ENCODE measurements around the gene CEACAM3.

GRCh38 chr19:41844601-41845000, 48.2 kb downstream of the CEACAM3 start, which contains the start of gene LYPD4:
- TF ChIP-seq GLIS3 (CRISPR knock-in tag; IDR thresholded peaks at IDR 0.05) (no peak), ZNF565 (CRISPR knock-in tag; conservative IDR thresholded peaks at IDR 0.05; ENCODE audit: low read depth) (no peak), ZNF8 (CRISPR knock-in tag; IDR thresholded peaks at IDR 0.05) (no peak), ZNF70 (CRISPR knock-in tag; IDR thresholded peaks at IDR 0.05) (no peak), POU6F1 (CRISPR knock-in tag; IDR thresholded peaks at IDR 0.05; ENCODE audit: borderline replicate concordance, low read depth) (no peak), CSDC2 (CRISPR knock-in tag; IDR thresholded peaks at IDR 0.05) (no peak), ISL1 (CRISPR knock-in tag; IDR thresholded peaks at IDR 0.05) (no peak), ZFP30 (CRISPR knock-in tag; IDR thresholded peaks at IDR 0.05) (no peak), ARNTL (CRISPR knock-in tag; IDR thresholded peaks at IDR 0.05; ENCODE audit: borderline replicate concordance, low read depth) (no peak)
- TF ChIP-seq, protein P1, sequence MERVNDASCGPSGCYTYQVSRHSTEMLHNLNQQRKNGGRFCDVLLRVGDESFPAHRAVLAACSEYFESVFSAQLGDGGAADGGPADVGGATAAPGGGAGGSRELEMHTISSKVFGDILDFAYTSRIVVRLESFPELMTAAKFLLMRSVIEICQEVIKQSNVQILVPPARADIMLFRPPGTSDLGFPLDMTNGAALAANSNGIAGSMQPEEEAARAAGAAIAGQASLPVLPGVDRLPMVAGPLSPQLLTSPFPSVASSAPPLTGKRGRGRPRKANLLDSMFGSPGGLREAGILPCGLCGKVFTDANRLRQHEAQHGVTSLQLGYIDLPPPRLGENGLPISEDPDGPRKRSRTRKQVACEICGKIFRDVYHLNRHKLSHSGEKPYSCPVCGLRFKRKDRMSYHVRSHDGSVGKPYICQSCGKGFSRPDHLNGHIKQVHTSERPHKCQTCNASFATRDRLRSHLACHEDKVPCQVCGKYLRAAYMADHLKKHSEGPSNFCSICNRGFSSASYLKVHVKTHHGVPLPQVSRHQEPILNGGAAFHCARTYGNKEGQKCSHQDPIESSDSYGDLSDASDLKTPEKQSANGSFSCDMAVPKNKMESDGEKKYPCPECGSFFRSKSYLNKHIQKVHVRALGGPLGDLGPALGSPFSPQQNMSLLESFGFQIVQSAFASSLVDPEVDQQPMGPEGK (CRISPR knock-in tag; IDR thresholded peaks at IDR 0.05; ENCODE audit: borderline replicate concordance), result no peak
- TF ChIP-seq, protein P2, sequence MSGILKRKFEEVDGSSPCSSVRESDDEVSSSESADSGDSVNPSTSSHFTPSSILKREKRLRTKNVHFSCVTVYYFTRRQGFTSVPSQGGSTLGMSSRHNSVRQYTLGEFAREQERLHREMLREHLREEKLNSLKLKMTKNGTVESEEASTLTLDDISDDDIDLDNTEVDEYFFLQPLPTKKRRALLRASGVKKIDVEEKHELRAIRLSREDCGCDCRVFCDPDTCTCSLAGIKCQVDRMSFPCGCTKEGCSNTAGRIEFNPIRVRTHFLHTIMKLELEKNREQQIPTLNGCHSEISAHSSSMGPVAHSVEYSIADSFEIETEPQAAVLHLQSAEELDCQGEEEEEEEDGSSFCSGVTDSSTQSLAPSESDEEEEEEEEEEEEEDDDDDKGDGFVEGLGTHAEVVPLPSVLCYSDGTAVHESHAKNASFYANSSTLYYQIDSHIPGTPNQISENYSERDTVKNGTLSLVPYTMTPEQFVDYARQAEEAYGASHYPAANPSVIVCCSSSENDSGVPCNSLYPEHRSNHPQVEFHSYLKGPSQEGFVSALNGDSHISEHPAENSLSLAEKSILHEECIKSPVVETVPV (CRISPR knock-in tag; IDR thresholded peaks at IDR 0.05), result no peak
- TF ChIP-seq, protein P3, sequence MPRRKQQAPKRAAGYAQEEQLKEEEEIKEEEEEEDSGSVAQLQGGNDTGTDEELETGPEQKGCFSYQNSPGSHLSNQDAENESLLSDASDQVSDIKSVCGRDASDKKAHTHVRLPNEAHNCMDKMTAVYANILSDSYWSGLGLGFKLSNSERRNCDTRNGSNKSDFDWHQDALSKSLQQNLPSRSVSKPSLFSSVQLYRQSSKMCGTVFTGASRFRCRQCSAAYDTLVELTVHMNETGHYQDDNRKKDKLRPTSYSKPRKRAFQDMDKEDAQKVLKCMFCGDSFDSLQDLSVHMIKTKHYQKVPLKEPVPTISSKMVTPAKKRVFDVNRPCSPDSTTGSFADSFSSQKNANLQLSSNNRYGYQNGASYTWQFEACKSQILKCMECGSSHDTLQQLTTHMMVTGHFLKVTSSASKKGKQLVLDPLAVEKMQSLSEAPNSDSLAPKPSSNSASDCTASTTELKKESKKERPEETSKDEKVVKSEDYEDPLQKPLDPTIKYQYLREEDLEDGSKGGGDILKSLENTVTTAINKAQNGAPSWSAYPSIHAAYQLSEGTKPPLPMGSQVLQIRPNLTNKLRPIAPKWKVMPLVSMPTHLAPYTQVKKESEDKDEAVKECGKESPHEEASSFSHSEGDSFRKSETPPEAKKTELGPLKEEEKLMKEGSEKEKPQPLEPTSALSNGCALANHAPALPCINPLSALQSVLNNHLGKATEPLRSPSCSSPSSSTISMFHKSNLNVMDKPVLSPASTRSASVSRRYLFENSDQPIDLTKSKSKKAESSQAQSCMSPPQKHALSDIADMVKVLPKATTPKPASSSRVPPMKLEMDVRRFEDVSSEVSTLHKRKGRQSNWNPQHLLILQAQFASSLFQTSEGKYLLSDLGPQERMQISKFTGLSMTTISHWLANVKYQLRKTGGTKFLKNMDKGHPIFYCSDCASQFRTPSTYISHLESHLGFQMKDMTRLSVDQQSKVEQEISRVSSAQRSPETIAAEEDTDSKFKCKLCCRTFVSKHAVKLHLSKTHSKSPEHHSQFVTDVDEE (CRISPR knock-in tag; IDR thresholded peaks at IDR 0.05), result no peak
- TF ChIP-seq, protein P4, sequence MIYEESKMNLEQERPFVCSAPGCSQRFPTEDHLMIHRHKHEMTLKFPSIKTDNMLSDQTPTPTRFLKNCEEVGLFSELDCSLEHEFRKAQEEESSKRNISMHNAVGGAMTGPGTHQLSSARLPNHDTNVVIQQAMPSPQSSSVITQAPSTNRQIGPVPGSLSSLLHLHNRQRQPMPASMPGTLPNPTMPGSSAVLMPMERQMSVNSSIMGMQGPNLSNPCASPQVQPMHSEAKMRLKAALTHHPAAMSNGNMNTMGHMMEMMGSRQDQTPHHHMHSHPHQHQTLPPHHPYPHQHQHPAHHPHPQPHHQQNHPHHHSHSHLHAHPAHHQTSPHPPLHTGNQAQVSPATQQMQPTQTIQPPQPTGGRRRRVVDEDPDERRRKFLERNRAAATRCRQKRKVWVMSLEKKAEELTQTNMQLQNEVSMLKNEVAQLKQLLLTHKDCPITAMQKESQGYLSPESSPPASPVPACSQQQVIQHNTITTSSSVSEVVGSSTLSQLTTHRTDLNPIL (CRISPR knock-in tag; IDR thresholded peaks at IDR 0.05; ENCODE audit: low read depth), result no peak
